Measurements from ENCODE around the gene KNDC1. TPM values are rescaled to one million over a fixed set of nuclear protein-coding genes. Genes with fewer than 3 reads are reported as not detected.

The KNDC1 gene
- total and polyA plus RNA-seq, 2 of the 4 experiments (the other 2 are of a cell fraction) = 0.18 to 1.1 TPM

DNA sequence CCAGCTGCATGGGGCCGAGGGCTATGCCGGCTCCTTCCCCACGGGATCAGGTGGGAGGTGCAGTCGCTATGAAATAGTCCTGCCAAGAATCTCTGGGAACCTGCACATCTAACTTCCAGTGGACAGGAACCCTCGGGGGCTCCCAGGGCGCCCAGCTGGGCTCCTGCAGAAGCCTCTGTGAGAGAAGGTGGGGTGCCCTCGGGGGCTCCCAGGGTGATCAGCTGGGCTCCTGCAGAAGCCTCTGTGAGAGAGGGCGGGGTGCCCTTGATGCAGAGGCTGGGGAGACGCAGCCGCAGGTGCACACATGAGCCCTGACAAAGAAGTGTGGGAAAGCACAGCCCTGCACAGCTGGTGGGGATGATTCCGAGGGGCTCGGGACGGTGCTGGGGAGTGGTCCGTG, 83.6 kb downstream of the KNDC1 start:
- Histone ChIP-seq H3K4me1 (ENCODE audit: control insufficient read depth, insufficient read depth, low read length) (no peaks in the 10 kb centered on the region), H3K27me3 (ENCODE audit: control insufficient read depth, insufficient read depth, low read length) (peaks cover 33% of the 10 kb centered on the region), H4K5ac (ENCODE audit: low read depth, low read length) (no peak overlapping the region), H3K14ac (replicated peaks; ENCODE audit: low read depth, low read length) (no peak overlapping the region), H3K36me3 (ENCODE audit: control insufficient read depth, insufficient read depth, low read length) (no peaks in the 10 kb centered on the region), H3K23ac (ENCODE audit: low read depth, low read length) (no peak overlapping the region), H3K4me3 (ENCODE audit: insufficient read depth, low read depth, low read length) (no peak overlapping the region), H4K91ac (ENCODE audit: insufficient read depth, low read depth, low read length) (no peak overlapping the region), H2BK15ac (ENCODE audit: low read depth, low read length) (no peak overlapping the region), H2AK5ac (ENCODE audit: low read depth, low read length) (no peak overlapping the region), H3K9me3 (ENCODE audit: control insufficient read depth, insufficient read depth, low read length) (no peaks in the 10 kb centered on the region), H2AFZ (replicated peaks; ENCODE audit: low read length, poor library complexity) (no peak overlapping the region), H2BK5ac (ENCODE audit: low read depth, low read length, poor library complexity, severe bottlenecking) (no peak overlapping the region), H4K8ac (ENCODE audit: low read depth in 2 of 2, low read length in 2 of 2) (no peak overlapping the region), H3K9me1 (ENCODE audit: insufficient read depth, low read length) (peaks cover 4% of the 10 kb centered on the region), H3K4ac (ENCODE audit: low read depth, low read length) (no peak overlapping the region), H3K4me2 (ENCODE audit: low read depth, low read length) (no peak overlapping the region), H3K27ac (ENCODE audit: insufficient read depth, low read length) (no peak overlapping the region), H2BK20ac (ENCODE audit: low read depth, low read length) (no peak overlapping the region), H3K56ac (ENCODE audit: extremely low read depth, insufficient read depth, low read length) (no peak overlapping the region), H2BK120ac (ENCODE audit: low read depth, low read length) (no peak overlapping the region), H2AK9ac (replicated peaks; ENCODE audit: low read depth, low read length, poor library complexity) (no peak overlapping the region), H3K9ac (ENCODE audit: low read depth, low read length) (no peak overlapping the region), H3K79me1 (ENCODE audit: low read depth in 1 of 2, low read length in 2 of 2) (no peaks in the 10 kb centered on the region), H3K18ac (ENCODE audit: low read depth, low read length) (no peak overlapping the region), H4K20me1 (ENCODE audit: insufficient read depth, low read length) (no peaks in the 10 kb centered on the region; the same call in 1 of the 2 replicates)
- POLR2A ChIA-PET (ENCODE audit: unreplicated experiment) = no interaction called here
- no peak for TF ChIP-seq MAZ (IDR thresholded peaks at IDR 0.05; ENCODE audit: borderline replicate concordance, low read depth, low read length)
- WGBS, 2 experiments (ENCODE audit: extremely low coverage in 2 of 2, insufficient read length in 1 of 2) = 54% methylated on average over 9 of the region's 14 CpGs; no CpG with 5 or more reads in 1 of the 2 experiments
- intact Hi-C loops (cut with micrococcal nuclease) = no loop called here
- dilution Hi-C loops (cut with HindIII; ENCODE audit: low sequenced_read_pairs, unreplicated experiment) = no loop called here
- in situ Hi-C loops (cut with MboI; ENCODE audit: low sequenced_read_pairs) = no loop called here
- ATAC-seq (ENCODE audit: low read depth) (no peak), DNase-seq (no peak)
- CTCF ChIA-PET = no interaction called here
- no TSS peak for BruUV-seq (replicated peaks)
